GM10248 (cell line): ENCODE measurements around the gene FCRL2.

Experiments
- CTCF ChIA-PET: fragments of 300-600 bp; sonication (Branson Sonifier 250); formaldehyde crosslinking; extraction: SDS; loops from one replicate; lab custom pipeline; 2021; ENCODE audit warnings: antibody characterized with exemption; lab: Yijun Ruan, JAX
- POLR2A ChIA-PET: fragments of 350-650 bp; sonication (Branson Sonifier 250); formaldehyde crosslinking; extraction: SDS; loops from one replicate; lab custom pipeline; 2020; ENCODE audit warnings: antibody characterized with exemption; lab: Yijun Ruan, JAX
- DNase-seq: peaks from one replicate; pipeline ENCODE4 v3.0.0; 2012; ENCODE audit errors: extremely low spot score
- CTCF ChIP-seq: IDR thresholded peaks from 2 replicates; pipeline ENCODE4 v1.5.1; 2012; ENCODE audit warnings: mild to moderate bottlenecking, low read depth; ENCODE audit errors: extremely low read depth, missing control alignments, control extremely low read depth

Gene FCRL2

GRCh38 chr1:157734321-157734720 is 42.6 kb downstream of the FCRL2 start:
- DNase-seq, result no peak
- POLR2A ChIA-PET, result no interaction called here
- CTCF ChIA-PET, result no interaction called here
- TF ChIP-seq CTCF, result no peak

DNA sequence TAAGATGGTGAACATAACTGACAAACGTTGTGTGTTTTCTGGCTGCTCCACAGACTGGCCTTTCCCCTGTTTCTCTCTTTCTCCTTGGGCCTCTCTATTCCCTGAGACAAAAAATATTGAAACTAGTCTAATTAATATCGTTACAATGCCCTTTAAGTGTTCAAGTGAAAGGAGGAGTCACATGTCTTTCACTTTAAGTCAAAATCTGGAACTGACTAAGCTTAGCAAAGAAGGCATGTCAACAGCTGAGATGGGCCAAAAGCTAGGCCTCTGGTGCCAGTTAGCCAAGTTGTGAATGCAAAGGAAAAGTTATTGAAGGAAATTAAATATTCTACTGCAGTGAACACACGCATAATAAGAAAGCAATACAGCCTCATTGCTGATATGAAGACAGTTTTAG is 44.2 kb downstream of the FCRL2 start:
- ChIA-PET POLR2A (no interaction called here), CTCF (interaction anchor here (1.3 kb wide), 2 partner anchors 37 to 42 kb away, joined by 3 read pairs; no protein-coding TSS in a partner anchor)
- DNase-seq, result no peak
- no peak for TF ChIP-seq CTCF

- no peak for DNase-seq
- POLR2A ChIA-PET, result no interaction called here
- no peak for TF ChIP-seq CTCF
- CTCF ChIA-PET, result no interaction called here
These were observed 51.7 kb downstream of the FCRL2 start for GRCh38 chr1:157725221-157725577.

DNA sequence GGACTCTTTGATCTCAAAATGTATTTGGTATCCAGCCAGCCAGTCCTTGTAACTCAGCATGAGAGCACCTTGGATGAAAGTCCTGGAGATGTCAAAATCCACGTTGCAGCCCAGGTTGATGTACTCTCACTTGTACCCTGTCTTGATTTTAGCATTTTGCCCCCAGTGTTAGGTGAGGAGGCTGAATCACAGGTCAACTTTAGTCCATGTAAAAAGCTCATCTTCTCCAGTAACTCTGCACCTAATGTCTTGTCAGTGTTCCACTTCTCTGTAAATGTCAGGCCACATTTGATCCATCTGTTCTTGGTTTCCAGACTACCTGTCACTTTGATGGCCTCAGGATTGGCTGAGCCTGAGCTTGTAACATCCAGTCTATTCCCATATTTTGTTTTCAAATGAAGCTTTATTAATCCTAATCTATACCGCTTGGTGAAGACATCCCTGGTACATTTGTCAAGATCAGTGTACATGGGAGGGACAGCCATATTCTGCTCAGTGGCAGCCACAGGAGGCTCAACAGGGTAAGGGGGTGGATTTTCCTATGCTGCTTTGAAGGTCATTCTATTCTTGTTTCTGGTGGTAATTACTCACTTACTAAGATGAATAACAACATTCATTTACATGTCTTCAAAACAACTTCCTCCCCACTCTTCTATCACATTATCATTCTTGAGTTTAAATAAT is 52.3 kb downstream of the FCRL2 start:
- ChIA-PET CTCF (no interaction called here), POLR2A (no interaction called here)
- TF ChIP-seq CTCF, result no peak
- no peak for DNase-seq

DNA sequence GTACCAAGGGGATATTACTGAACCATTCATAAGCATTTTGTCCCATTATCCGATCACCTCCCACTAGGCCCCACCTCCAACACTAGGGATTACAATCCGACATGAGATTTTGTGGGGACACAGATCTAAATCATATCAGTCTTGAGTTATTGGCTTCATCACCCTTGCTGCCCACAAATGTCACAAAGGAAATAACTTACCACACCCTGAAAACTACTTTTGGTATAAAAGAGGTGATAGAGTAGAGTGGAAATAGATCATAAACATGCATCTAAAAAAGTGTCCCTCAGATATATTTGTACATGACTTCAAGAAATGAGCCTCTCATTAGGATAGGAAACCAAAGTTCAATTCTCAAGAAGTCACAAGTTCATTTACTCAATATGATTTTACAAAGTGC is 53.8 kb downstream of the FCRL2 start:
- ChIA-PET CTCF (no interaction called here), POLR2A (no interaction called here)
- no peak for TF ChIP-seq CTCF
- DNase-seq, result no peak

- CTCF ChIA-PET, result no interaction called here
- no peak for DNase-seq
- TF ChIP-seq CTCF, result no peak
- POLR2A ChIA-PET, result no interaction called here
These were observed 54.9 kb downstream of the FCRL2 start for GRCh38 chr1:157721985-157722384.

GRCh38 chr1:157715736-157716135 is 61.2 kb downstream of the FCRL2 start:
- no peak for DNase-seq
- ChIA-PET POLR2A (no interaction called here), CTCF (no interaction called here)
- TF ChIP-seq CTCF, result no peak
